ENCODE measurements around the gene UVRAG.
"Not testable (repeated sequence)": the region's sequence is repeated elsewhere in the genome, so short reads cannot be mapped to it uniquely, and the experiment has no call there.

The UVRAG gene

GRCh38 chr11:76033699-76034098 lies 218.7 kb downstream of the UVRAG start:
- no peak for DNase-seq

GRCh38 chr11:76035020-76035419 lies 220.0 kb downstream of the UVRAG start:
- peak; percentile 24 for DNase-seq

DNA sequence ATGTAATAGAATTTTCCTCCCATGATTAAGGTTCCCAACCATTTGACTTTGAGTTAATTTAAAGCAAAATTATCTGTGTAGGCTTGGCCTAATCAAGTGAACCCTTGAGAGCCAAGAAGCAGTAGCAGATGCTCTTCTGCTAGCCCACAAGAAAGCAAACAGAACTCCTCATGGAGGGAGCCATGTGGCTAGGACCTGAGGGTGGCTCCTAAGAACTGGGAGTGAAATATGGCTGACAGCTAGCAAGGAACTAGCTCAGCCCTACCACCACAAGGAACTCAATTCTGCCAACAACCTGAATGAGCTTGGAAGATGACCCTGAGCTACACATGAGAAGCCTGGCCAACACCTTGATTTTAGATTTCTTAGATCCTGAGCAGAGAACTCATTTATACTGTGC lies 223.6 kb downstream of the UVRAG start:
- DNase-seq = no peak

DNA sequence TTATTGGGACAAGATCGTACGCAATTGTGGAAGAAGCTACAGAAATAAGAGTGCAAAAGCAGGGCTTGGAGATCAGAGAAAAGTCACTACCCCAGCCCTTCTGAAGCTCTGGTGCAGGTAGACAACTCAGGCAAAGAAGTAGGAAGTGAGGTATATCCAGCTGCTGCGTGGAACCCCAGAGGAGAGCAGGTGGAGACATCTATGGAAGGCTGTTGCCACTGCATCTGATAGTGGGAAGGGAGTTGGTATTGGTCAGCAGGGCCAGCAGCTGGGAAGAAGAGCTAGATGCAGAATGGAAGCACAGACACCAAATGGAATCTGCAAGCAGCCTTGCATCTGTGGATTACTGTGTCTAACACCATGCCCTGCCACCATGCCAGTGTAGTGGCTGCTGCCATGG lies 226.2 kb downstream of the UVRAG start:
- DNase-seq = no peak

GRCh38 chr11:76044750-76045320 lies 229.8 kb downstream of the UVRAG start:
- no peak for DNase-seq

- DNase-seq = no peak
Measured at GRCh38 chr11:76047231-76047630, 232.2 kb downstream of the UVRAG start.

DNA sequence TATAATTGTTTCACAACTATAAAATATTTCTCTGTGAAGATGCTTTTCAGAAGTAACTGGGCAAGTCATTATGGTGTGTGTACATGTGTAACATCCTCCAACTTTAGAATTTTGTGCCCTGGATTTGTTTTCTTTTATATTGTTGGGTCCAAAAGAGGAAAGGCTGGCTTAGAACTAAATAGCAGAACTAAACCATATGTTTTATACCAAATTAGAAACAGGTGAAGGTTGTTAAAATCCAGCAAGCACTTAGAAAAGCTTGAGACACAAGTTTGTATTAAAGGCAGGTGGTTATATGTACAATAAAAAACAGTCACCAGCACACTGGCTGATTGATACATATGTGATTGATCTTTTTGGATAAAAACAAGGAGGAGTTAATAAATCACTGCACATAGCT lies 232.8 kb downstream of the UVRAG start:
- DNase-seq = no peak

DNA sequence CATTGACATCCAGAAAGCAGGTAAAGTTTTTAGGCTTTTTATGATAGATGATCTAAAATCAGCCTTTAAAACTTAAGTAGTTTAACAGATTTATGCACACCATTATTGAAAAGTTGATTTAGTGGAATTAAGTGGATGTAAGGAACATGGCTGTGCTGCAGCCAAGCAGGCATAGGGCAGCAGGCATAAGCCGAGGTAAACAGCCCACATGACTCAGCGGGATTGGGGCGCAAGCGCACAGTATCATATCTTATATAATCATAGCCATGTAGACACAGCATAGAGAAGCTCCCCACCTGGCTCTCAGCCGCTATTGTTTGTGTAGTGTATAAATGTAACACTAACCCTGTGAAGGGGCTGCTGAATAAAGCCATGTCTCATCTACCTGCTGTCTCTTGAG lies 233.8 kb downstream of the UVRAG start:
- peak; percentile 43 for DNase-seq

DNA sequence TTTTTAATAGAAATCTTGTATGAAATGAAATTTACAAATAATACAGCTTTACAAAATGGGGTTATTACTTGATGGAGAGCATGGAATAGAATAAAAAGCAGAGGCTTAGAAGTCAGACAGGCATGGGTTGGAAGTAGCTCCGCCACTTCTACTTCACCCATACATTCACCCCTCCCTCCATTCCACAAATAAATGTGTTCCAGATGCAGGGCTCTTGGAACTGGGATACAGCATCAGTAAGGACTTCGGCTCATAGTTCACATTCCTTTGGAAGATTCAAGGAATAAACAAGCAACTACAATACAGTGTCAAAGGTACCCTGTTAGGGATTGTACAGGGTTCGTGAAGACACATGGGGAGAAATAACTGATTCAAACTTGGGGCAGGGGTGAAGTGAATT lies 234.5 kb downstream of the UVRAG start:
- no peak for DNase-seq

- no peak for DNase-seq
Measured at GRCh38 chr11:76051937-76052336, 236.9 kb downstream of the UVRAG start.

GRCh38 chr11:76054330-76054729 lies 239.3 kb downstream of the UVRAG start:
- no peak for DNase-seq

- DNase-seq = no peak
Measured at GRCh38 chr11:76056876-76057275, 241.9 kb downstream of the UVRAG start.

GRCh38 chr11:76060475-76061036 lies 245.5 kb downstream of the UVRAG start:
- not testable (repeated sequence) for DNase-seq

GRCh38 chr11:76062733-76063132 lies 247.7 kb downstream of the UVRAG start:
- DNase-seq = no peak

DNA sequence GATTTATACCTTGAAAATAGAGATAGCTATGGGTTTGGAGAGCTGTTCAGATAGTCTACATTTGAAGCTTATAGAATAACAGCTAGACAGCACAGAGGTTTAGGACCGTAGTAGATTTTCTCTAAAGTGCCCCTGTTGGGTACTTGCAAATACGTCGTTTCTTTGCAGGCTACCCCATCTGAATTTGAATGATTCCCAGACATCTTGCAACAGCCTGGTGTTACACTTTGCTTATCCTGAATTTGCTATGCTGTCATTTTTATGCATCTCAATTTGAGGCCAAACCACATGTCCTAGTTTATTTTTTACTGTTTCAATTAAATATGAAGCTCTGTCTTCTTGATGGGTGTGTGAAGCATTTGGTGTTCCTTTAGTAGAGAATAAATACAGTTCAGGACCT lies 249.2 kb downstream of the UVRAG start:
- DNase-seq = no peak

GRCh38 chr11:76067099-76067498 lies 252.1 kb downstream of the UVRAG start:
- no peak for DNase-seq

DNA sequence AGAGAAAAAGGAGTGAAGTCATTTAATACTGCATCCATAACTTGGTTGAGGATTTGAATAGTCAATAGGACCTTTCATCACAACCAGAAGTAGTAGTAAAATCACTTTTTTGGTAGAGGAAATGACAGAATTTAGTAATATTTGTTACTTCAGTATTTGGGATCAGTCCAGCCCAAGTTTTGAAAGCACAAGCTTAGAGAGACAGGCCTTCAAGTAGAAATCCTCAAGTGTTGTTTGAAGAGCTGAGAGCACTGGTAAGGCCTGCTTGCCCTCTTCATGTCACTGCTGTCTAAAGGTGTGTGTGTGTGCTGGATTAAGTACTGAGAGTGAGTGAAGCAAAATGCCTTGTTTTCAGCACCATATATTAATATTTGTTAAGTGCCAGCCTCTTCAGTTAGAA lies 254.0 kb downstream of the UVRAG start:
- no peak for DNase-seq

DNA sequence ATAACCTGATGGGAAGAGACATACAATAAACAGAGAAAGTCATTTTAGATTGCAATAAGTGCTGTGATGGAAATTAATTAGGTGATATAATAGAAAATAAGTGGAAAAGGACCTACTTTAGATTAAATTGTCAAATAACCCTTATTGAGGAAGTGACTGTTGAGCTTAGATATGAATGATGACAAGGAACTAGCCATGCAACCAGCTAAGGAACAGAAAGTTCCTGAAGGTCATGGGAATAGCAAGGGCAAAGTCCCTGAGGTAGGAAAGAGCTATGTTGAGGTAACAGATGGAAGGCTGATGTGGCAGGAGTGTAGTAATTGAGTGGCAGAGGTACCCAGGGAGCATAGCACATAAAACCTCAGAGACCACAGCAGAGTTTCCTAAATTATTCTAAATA lies 256.1 kb downstream of the UVRAG start:
- peak; percentile 35 for DNase-seq

GRCh38 chr11:76073724-76074123 lies 258.7 kb downstream of the UVRAG start:
- no peak for DNase-seq

GRCh38 chr11:76074148-76075095 lies 259.4 kb downstream of the UVRAG start:
- peak; percentile 86 for DNase-seq

DNA sequence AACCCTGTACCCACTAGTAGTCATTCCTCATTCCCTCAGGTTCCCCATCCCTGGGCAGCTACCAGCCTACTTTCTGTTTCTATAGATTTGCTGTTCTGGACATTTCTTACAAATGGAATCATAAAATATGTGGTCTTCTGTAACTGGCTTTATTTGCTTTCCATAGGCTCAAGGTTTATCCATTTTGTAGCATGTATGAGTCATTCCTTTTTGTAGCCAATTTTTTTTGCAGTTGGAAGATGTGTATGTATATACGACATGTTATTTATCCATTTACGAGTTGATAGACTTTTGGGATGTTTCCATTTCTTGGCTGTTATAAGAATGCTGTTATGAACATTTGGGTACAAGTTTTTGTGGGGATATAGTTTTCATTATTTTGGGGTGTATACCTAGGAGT lies 260.7 kb downstream of the UVRAG start:
- no peak for DNase-seq

- not testable (repeated sequence) for DNase-seq
Measured at GRCh38 chr11:76076253-76076652, 261.2 kb downstream of the UVRAG start.

GRCh38 chr11:76076749-76077148 lies 261.7 kb downstream of the UVRAG start:
- no peak for DNase-seq

DNA sequence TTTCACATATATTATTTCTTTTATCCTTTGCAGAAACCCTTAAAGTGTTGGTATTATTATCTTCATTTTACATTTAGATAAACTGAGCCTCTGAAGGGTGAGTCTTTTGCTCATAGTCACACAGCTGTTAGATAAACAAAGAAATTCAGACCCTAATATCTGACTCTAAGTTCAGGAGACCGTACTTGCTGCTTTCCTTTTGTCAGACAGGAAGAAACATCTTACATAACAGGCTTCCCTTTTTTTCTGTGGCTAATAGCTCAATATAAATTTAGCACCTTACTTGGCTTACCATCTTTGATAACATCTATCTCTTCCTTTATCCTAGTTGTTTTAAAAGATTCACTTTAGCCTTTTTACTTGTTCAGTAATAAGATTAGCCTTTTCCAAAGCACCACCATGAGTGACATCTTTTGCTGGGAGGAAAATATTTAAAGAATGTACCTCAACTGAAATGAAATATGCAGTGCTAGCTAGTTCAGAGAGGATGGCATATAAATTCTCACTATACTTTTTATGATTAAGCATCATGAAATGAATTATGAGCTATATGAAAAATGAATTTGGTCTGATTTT lies 262.7 kb downstream of the UVRAG start:
- DNase-seq = peak; percentile 65
